SU-DHL-6 (cell line): Measurements from ENCODE around the gene TEC.

Experiments
- H2AFZ ChIP-seq: fragments of 200-600 bp; sonication (generic); 2 replicates; pipeline ENCODE4 v1.6.1; 2014; ENCODE audit warnings: low read depth, mild to moderate bottlenecking, moderate library complexity, mixed read lengths, antibody characterized with exemption, low read length; ENCODE audit not compliant: severe bottlenecking
- H3F3A ChIP-seq: fragments of 200-600 bp; shearing (Covaris generic); 2 replicates; pipeline ENCODE4 v1.6.0; 2016; ENCODE audit warnings: antibody characterized with exemption, mild to moderate bottlenecking; ENCODE audit not compliant: insufficient read depth
- H3K27ac ChIP-seq: fragments of 200-600 bp; sonication (generic); 2 replicates; pipeline ENCODE4 v1.5.1; 2016; ENCODE audit warnings: low read depth, mild to moderate bottlenecking, low read length, moderate library complexity, mixed read lengths
- H3K27me3 ChIP-seq: fragments of 200-600 bp; sonication (generic), shearing (Covaris generic); 2 replicates; pipeline ENCODE4 v1.6.0; 2014; ENCODE audit warnings: mild to moderate bottlenecking, low read length
- H3K36me3 ChIP-seq: fragments of 200-600 bp; sonication (generic); 2 replicates; pipeline ENCODE4 v1.6.1; 2014; ENCODE audit warnings: mild to moderate bottlenecking, low read length, mixed read lengths
- H3K4me2 ChIP-seq: fragments of 300-600, 200-600 bp; shearing (Covaris generic), sonication (generic); 2 replicates; pipeline ENCODE4 v1.6.0; 2014; ENCODE audit warnings: low read length, low read depth, mild to moderate bottlenecking; ENCODE audit not compliant: poor library complexity, severe bottlenecking
- H3K4me3 ChIP-seq: fragments of 200-600 bp; sonication (generic); 2 replicates; pipeline ENCODE4 v1.5.1; 2014; ENCODE audit warnings: antibody characterized with exemption, low read length, mild to moderate bottlenecking, mixed read lengths; ENCODE audit not compliant: insufficient read depth, poor library complexity, severe bottlenecking
- H3K79me2 ChIP-seq: fragments of 200-600 bp; sonication (generic); 2 replicates; pipeline ENCODE4 v1.6.1; 2014; ENCODE audit warnings: mild to moderate bottlenecking, low read length, moderate library complexity; ENCODE audit not compliant: insufficient read depth
- H3K9ac ChIP-seq: fragments of 200-600 bp; sonication (generic); 2 replicates; pipeline ENCODE4 v1.7.0; 2014; ENCODE audit warnings: mild to moderate bottlenecking, low read length
- H3K9me2 ChIP-seq: fragments of 200-600 bp; sonication (generic); replicated peaks from 2 replicates; pipeline ENCODE4 v1.6.1; 2014; ENCODE audit warnings: low read length; ENCODE audit not compliant: insufficient read depth
- H3K9me3 ChIP-seq: fragments of 200-600 bp; sonication (generic); 2 replicates; pipeline ENCODE4 v1.6.1; 2014; ENCODE audit warnings: low read length, mixed read lengths; ENCODE audit not compliant: insufficient read depth
- H4K20me1 ChIP-seq: fragments of 200-600 bp; sonication (generic); 2 replicates; pipeline ENCODE4 v1.6.1; 2014; ENCODE audit warnings: low read depth, mild to moderate bottlenecking, antibody characterized with exemption, low read length, moderate library complexity, mixed read lengths
- EZH2phosphoT487 ChIP-seq: fragments of 200-600 bp; sonication (generic), shearing (Covaris generic); conservative IDR thresholded peaks from 2 replicates; pipeline ENCODE4 v1.6.1; 2018; ENCODE audit warnings: mild to moderate bottlenecking, antibody characterized with exemption, low read length, moderate library complexity, mixed read lengths
- TF ChIP-seq, protein P1 (sequence below): fragments of 200-600 bp; sonication (generic); IDR thresholded peaks from one replicate; pipeline ENCODE4 v1.5.1; 2017; ENCODE audit warnings: antibody characterized with exemption, mild to moderate bottlenecking, low read length, moderate library complexity; ENCODE audit not compliant: insufficient read depth, poor library complexity, severe bottlenecking

The TEC gene

DNA sequence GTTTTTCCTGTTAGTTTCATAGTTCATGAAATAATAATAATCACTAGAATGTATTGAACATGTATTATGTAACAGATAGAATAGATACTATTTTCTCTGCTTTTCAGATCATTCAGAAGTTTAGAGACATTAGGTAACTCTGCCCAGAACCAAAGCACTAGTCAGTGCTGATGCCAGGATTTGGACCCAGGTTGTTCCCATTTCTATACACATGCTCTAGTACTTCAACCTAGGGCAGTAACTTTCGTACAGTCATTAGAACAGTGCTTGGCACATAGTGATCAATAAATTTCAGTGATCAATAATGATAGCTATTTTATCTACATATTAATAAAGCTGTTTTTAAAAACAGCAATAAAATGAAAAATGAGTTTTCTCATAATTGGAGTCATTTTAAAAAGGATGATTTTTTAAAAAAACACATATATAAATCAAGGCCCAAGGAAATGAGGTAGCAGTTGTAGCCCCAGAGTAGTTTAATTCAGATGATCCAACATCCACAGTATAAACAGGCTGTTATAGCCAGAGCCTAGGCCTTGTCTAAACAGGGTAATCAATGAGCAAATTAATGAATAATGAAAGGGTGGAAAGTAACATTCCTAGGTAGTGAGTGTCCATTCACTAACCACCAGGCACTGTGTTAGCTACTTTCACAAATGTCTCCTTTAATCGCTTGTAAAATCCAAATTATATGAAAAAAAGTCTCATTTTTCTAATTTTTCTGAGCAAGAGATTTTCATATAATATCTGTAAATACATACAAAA lies 161.1 kb downstream of the TEC start:
- Histone ChIP-seq H3K9me3 (no peaks in the 10 kb centered on the region), H3K9ac (no peak overlapping the region), H3K4me3 (no peak overlapping the region), H2AFZ (no peak overlapping the region), H4K20me1 (no peaks in the 10 kb centered on the region), H3F3A (0 out of 2 replicates have a peak, but pooled peaks cover 8% of the 10 kb centered on the region), H3K27me3 (no peaks in the 10 kb centered on the region), H3K79me2 (no peaks in the 10 kb centered on the region), H3K9me2 (no peaks in the 10 kb centered on the region), H3K36me3 (no peaks in the 10 kb centered on the region), H3K27ac (no peak overlapping the region), H3K4me2 (no peak overlapping the region)
- TF ChIP-seq, protein P1, sequence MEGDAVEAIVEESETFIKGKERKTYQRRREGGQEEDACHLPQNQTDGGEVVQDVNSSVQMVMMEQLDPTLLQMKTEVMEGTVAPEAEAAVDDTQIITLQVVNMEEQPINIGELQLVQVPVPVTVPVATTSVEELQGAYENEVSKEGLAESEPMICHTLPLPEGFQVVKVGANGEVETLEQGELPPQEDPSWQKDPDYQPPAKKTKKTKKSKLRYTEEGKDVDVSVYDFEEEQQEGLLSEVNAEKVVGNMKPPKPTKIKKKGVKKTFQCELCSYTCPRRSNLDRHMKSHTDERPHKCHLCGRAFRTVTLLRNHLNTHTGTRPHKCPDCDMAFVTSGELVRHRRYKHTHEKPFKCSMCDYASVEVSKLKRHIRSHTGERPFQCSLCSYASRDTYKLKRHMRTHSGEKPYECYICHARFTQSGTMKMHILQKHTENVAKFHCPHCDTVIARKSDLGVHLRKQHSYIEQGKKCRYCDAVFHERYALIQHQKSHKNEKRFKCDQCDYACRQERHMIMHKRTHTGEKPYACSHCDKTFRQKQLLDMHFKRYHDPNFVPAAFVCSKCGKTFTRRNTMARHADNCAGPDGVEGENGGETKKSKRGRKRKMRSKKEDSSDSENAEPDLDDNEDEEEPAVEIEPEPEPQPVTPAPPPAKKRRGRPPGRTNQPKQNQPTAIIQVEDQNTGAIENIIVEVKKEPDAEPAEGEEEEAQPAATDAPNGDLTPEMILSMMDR: no peak
- TF ChIP-seq EZH2phosphoT487: no peak

DNA sequence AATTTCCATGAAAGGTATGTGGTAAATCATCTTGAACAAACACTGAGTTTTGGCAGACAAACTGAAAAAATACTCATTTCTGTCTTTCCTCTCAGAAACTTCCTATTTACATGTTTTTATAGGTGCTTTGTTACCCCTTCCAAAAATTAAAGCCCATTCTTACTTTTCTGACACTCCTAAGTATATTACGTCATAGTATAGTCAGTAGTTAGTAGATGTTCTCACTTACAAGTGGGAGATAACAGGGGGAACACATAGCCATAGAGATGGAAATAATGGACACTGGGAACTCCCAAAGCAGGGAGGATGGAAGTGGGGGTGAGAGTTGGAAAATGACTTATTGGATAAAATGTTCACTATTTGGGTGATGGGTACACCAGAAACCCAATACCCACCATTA lies 164.4 kb downstream of the TEC start:
- H3K4me3 ChIP-seq: no peak overlapping the region
- H4K20me1 ChIP-seq: no peaks in the 10 kb centered on the region
- no peaks in the 10 kb centered on the region for H3K27me3 ChIP-seq
- no peak overlapping the region for H3K9ac ChIP-seq
- H3F3A ChIP-seq: no peaks in the 10 kb centered on the region
- H3K4me2 ChIP-seq: no peak overlapping the region
- H3K79me2 ChIP-seq: no peaks in the 10 kb centered on the region
- TF ChIP-seq, protein P1: no peak
- TF ChIP-seq EZH2phosphoT487: no peak
- H2AFZ ChIP-seq: no peak overlapping the region
- no peaks in the 10 kb centered on the region for H3K9me2 ChIP-seq
- H3K9me3 ChIP-seq: no peaks in the 10 kb centered on the region
- no peak overlapping the region for H3K27ac ChIP-seq
- H3K36me3 ChIP-seq: no peaks in the 10 kb centered on the region

DNA sequence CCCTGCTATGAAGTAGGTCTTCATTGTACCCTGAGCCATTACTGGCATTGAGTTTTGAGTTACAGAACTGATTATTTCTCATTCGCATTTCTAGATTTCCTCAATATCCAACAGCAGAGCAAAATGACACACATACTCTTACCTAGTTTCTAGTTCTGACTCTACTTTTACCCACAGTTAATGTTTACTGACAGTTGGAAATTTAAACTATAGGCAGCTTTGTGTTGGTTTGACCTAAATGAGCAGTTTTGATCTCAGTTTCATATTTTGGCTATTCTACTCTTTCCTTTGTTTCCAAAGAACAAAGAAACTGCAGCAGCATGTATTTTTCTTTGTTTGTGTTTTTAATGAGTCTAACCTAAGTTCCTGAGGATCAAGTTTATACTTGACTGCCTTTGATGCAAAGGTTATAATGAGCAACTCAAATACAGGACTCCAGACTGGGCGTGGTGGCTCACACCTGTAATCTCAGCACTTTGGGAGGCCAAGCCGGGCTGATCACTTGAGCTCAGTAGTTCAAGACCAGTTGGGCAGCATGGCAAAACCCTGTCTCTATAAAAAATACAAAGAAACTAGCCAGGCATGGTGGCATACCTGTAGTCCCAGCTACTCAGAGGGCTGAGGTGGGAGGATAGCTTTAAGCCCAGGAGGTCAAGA lies 166.0 kb downstream of the TEC start:
- no peaks in the 10 kb centered on the region for H4K20me1 ChIP-seq
- H3K9me2 ChIP-seq: no peaks in the 10 kb centered on the region
- H3K36me3 ChIP-seq: no peaks in the 10 kb centered on the region
- H3K9ac ChIP-seq: no peak overlapping the region
- H3K27ac ChIP-seq: no peak overlapping the region
- H3F3A ChIP-seq: no peaks in the 10 kb centered on the region; the same call in 1 of the 2 replicates
- H3K4me3 ChIP-seq: no peak overlapping the region
- no peaks in the 10 kb centered on the region for H3K27me3 ChIP-seq
- H3K9me3 ChIP-seq: no peaks in the 10 kb centered on the region
- TF ChIP-seq, protein P1: no peak
- no peak for TF ChIP-seq EZH2phosphoT487
- H2AFZ ChIP-seq: no peak overlapping the region
- H3K79me2 ChIP-seq: no peaks in the 10 kb centered on the region
- H3K4me2 ChIP-seq: no peak overlapping the region
